Measurements from ENCODE around the gene MYNN. TPM values are rescaled to one million over a fixed set of nuclear protein-coding genes. Genes with fewer than 3 reads are reported as not detected.

MYNN gene
- total RNA-seq, 1 experiment from 2014 or later: 20.4 TPM

GRCh38 chr3:169818316-169818715 is 45.1 kb downstream of the MYNN start:
- Mint-ChIP-seq H3K4me1 (ENCODE audit: insufficient read depth, unreplicated experiment) (peaks cover 5% of the 10 kb centered on the region), H3K36me3 (ENCODE audit: insufficient read depth, unreplicated experiment) (no peaks in the 10 kb centered on the region), H3K27me3 (ENCODE audit: insufficient read depth, unreplicated experiment) (no peaks in the 10 kb centered on the region), H3K9me3 (ENCODE audit: unreplicated experiment) (peaks cover 10% of the 10 kb centered on the region), H3K4me3 (ENCODE audit: unreplicated experiment) (no peak overlapping the region), H3K27ac (ENCODE audit: low read depth, unreplicated experiment) (no peak overlapping the region)
- no TSS peak for BruUV-seq (replicated peaks)
- intact Hi-C loops (cut with micrococcal nuclease): no loop called here
- TF ChIP-seq CTCF (IDR thresholded peaks at IDR 0.05; ENCODE audit: unreplicated experiment): no peak
- ChIA-PET POLR2A (no interaction called here), CTCF (interaction anchor here (0.6 kb wide), 1 partner anchor 605 kb away, joined by 3 read pairs; no protein-coding TSS in a partner anchor)
- DNase-seq (ENCODE audit: unreplicated experiment): no peak

- Mint-ChIP-seq H3K27me3 (ENCODE audit: insufficient read depth, unreplicated experiment) (no peaks in the 10 kb centered on the region), H3K9me3 (ENCODE audit: unreplicated experiment) (no peaks in the 10 kb centered on the region), H3K4me3 (ENCODE audit: unreplicated experiment) (no peak overlapping the region), H3K4me1 (ENCODE audit: insufficient read depth, unreplicated experiment) (no peaks in the 10 kb centered on the region), H3K36me3 (ENCODE audit: insufficient read depth, unreplicated experiment) (no peaks in the 10 kb centered on the region), H3K27ac (ENCODE audit: low read depth, unreplicated experiment) (no peak overlapping the region)
- ChIA-PET POLR2A (no interaction called here), CTCF (interaction anchor here (0.6 kb wide), 2 partner anchors 241 to 463 kb away, joined by 3 to 5 read pairs; no protein-coding TSS in a partner anchor)
- DNase-seq (ENCODE audit: unreplicated experiment): no peak
- no peak for TF ChIP-seq CTCF (IDR thresholded peaks at IDR 0.05; ENCODE audit: unreplicated experiment)
- intact Hi-C loops (cut with micrococcal nuclease): no loop called here
- BruUV-seq (replicated peaks): no TSS peak
These were observed 48.9 kb downstream of the MYNN start for GRCh38 chr3:169822091-169822490.

- ChIA-PET CTCF (interaction anchor here (0.6 to 1.1 kb wide), 2 partner anchors 17 to 463 kb away, joined by 3 read pairs; no protein-coding TSS in a partner anchor), POLR2A (no interaction called here)
- H3K4me1 Mint-ChIP-seq (ENCODE audit: insufficient read depth, unreplicated experiment): no peaks in the 10 kb centered on the region
- DNase-seq (ENCODE audit: unreplicated experiment): no peak
- H3K4me3 Mint-ChIP-seq (ENCODE audit: unreplicated experiment): no peak overlapping the region
- no peak for TF ChIP-seq CTCF (IDR thresholded peaks at IDR 0.05; ENCODE audit: unreplicated experiment)
- H3K9me3 Mint-ChIP-seq (ENCODE audit: unreplicated experiment): no peaks in the 10 kb centered on the region
- no peaks in the 10 kb centered on the region for H3K36me3 Mint-ChIP-seq (ENCODE audit: insufficient read depth, unreplicated experiment)
- BruUV-seq (replicated peaks): no TSS peak
- H3K27me3 Mint-ChIP-seq (ENCODE audit: insufficient read depth, unreplicated experiment): no peaks in the 10 kb centered on the region
- intact Hi-C loops (cut with micrococcal nuclease): no loop called here
- no peak overlapping the region for H3K27ac Mint-ChIP-seq (ENCODE audit: low read depth, unreplicated experiment)
These were observed 49.3 kb downstream of the MYNN start for GRCh38 chr3:169822540-169822939.

GRCh38 chr3:169822983-169823382 is 49.8 kb downstream of the MYNN start:
- POLR2A ChIA-PET: no interaction called here

More at GRCh38 chr3:169822983-169823382, 49.8 kb downstream of the MYNN start:
- no peaks in the 10 kb centered on the region for H3K4me1 Mint-ChIP-seq (ENCODE audit: insufficient read depth, unreplicated experiment)
- CTCF ChIA-PET: interaction anchor here (1.1 kb wide), 1 partner anchor 17 kb away, joined by 3 read pairs; no protein-coding TSS in a partner anchor
- BruUV-seq (replicated peaks): no TSS peak
- no peaks in the 10 kb centered on the region for H3K36me3 Mint-ChIP-seq (ENCODE audit: insufficient read depth, unreplicated experiment)
- no peak overlapping the region for H3K4me3 Mint-ChIP-seq (ENCODE audit: unreplicated experiment)
- H3K9me3 Mint-ChIP-seq (ENCODE audit: unreplicated experiment): no peaks in the 10 kb centered on the region
- no peak for DNase-seq (ENCODE audit: unreplicated experiment)
- intact Hi-C loops (cut with micrococcal nuclease): no loop called here
- no peak overlapping the region for H3K27ac Mint-ChIP-seq (ENCODE audit: low read depth, unreplicated experiment)
- TF ChIP-seq CTCF (IDR thresholded peaks at IDR 0.05; ENCODE audit: unreplicated experiment): no peak
- H3K27me3 Mint-ChIP-seq (ENCODE audit: insufficient read depth, unreplicated experiment): no peaks in the 10 kb centered on the region
